ENCODE measurements around the gene EML6. TPM values are rescaled to one million over a fixed set of nuclear protein-coding genes. Genes with fewer than 3 reads are reported as not detected.
A peak's percentile ranks its signal among the peaks of the same experiment; 100 is the strongest.

Gene EML6
- total and polyA plus RNA-seq, 2 of the 8 experiments (the other 6 are each of a cell fraction or from before 2014, with no cell fraction given): 1.2 to 1.6 TPM

GRCh38 chr2:54818226-54818625, 94.8 kb downstream of the EML6 start:
- H3K4me3 ChIP-seq (ENCODE audit: extremely low read depth in 1 of 4, insufficient read depth in 2 of 4, low read depth in 3 of 4, low read length in 4 of 4): no peak overlapping the region
- H3K56ac ChIP-seq (replicated peaks; ENCODE audit: insufficient read length, low read depth, low read length): no peak overlapping the region
- no peak overlapping the region for H3K23ac ChIP-seq (ENCODE audit: insufficient read length)
- no peak overlapping the region for H4K5ac ChIP-seq (ENCODE audit: insufficient read length, low read depth, low read length)
- H2BK12ac ChIP-seq (ENCODE audit: low read depth, low read length): no peak overlapping the region
- CTCF ChIA-PET (ENCODE audit: partially characterized antibody): interaction anchor here (0.6 kb wide), 1 partner anchor 350 kb away, joined by 8 read pairs; no protein-coding TSS in a partner anchor
- DNase-seq (ENCODE audit: low read depth in 1 of 2, low spot score in 2 of 2): no peak
- H2BK5ac ChIP-seq (ENCODE audit: low read depth, low read length): no peak overlapping the region
- H3K9me3 ChIP-seq (ENCODE audit: insufficient read depth in 2 of 2, low read depth in 1 of 2, low read length in 1 of 2): no peaks in the 10 kb centered on the region
- H3K14ac ChIP-seq (ENCODE audit: insufficient read length): no peak overlapping the region
- no peaks in the 10 kb centered on the region; a peak in 1 of 7 replicates for H3K4me1 ChIP-seq (replicated peaks in 1 of 4; ENCODE audit: control insufficient read depth in 3 of 4, insufficient read depth in 4 of 4, low read length in 3 of 4)
- no peak overlapping the region for H3K27ac ChIP-seq (ENCODE audit: low read depth, low read length)
- H2BK15ac ChIP-seq (ENCODE audit: low read length): no peak overlapping the region
- no peaks in the 10 kb centered on the region for H3K27me3 ChIP-seq (replicated peaks in 1 of 4; ENCODE audit: control insufficient read depth in 3 of 4, extremely low read depth in 1 of 4, insufficient read depth in 3 of 4, low read length in 3 of 4)
- H3K9ac ChIP-seq (replicated peaks in 1 of 4; ENCODE audit: extremely low read depth in 1 of 4, low read depth in 3 of 4, low read length in 3 of 4): no peak overlapping the region
- H2AFZ ChIP-seq (ENCODE audit: low read length): no peak overlapping the region
- no peak overlapping the region for H2BK120ac ChIP-seq (replicated peaks; ENCODE audit: low read depth, low read length)
- no peak overlapping the region for H2BK20ac ChIP-seq (ENCODE audit: low read length)
- no peaks in the 10 kb centered on the region for H3K79me1 ChIP-seq (ENCODE audit: low read depth, low read length)
- no peaks in the 10 kb centered on the region for H3K79me2 ChIP-seq (ENCODE audit: control insufficient read depth in 1 of 2, insufficient read depth in 2 of 2, low read length in 2 of 2)
- H4K91ac ChIP-seq (replicated peaks; ENCODE audit: insufficient read length, low read length): no peak overlapping the region
- H2AK5ac ChIP-seq (ENCODE audit: low read depth, low read length): no peak overlapping the region
- no peak overlapping the region for H3K18ac ChIP-seq (ENCODE audit: extremely low read depth, low read length)
- no peak for TF ChIP-seq SIRT6 (IDR thresholded peaks at IDR 0.05; ENCODE audit: low read length)
- no peak for TF ChIP-seq GABPA (IDR thresholded peaks at IDR 0.05; ENCODE audit: borderline replicate concordance, insufficient read depth, low read length)
- no peak for TF ChIP-seq EGR1 (IDR thresholded peaks at IDR 0.05; ENCODE audit: borderline replicate concordance, low read depth, low read length)
- TF ChIP-seq SRF (IDR thresholded peaks at IDR 0.05; ENCODE audit: low read depth, low read length): peak; percentile 54; the same call in 1 of the 2 replicates
- TF ChIP-seq ATF3 (IDR thresholded peaks at IDR 0.05; ENCODE audit: insufficient read depth, low read depth, low read length): no peak
- TF ChIP-seq ATF2 (IDR thresholded peaks at IDR 0.05; ENCODE audit: low read length): no peak
- WGBS, 2 experiments (ENCODE audit: extremely low coverage in 1 of 2, insufficient coverage in 1 of 2, insufficient read length in 1 of 2, insufficient replicate concordance in 2 of 2, low coverage in 1 of 2, low lambda C conversion rate in 2 of 2, missing lambda C conversion rate in 1 of 2): 95% methylated on average over 2 of the region's 2 CpGs; no CpG with 5 or more reads in 1 of the 2 experiments
- no peaks in the 10 kb centered on the region for H3K23me2 ChIP-seq (ENCODE audit: low read depth, low read length)
- no peak overlapping the region for H4K8ac ChIP-seq (ENCODE audit: extremely low read depth, insufficient read depth, low read length)
- POLR2A ChIA-PET (ENCODE audit: partially characterized antibody): no interaction called here
- H4K20me1 ChIP-seq (replicated peaks in 1 of 2; ENCODE audit: control insufficient read depth in 1 of 2, insufficient read depth in 2 of 2, low read length in 2 of 2): no peaks in the 10 kb centered on the region
- no peak overlapping the region for H3K4ac ChIP-seq (replicated peaks; ENCODE audit: insufficient read length, low read depth, low read length)
- H3K36me3 ChIP-seq (ENCODE audit: control insufficient read depth in 2 of 4, insufficient read depth in 4 of 4, low read length in 3 of 4): no peaks in the 10 kb centered on the region
- no peak overlapping the region for H3K4me2 ChIP-seq (ENCODE audit: insufficient read depth in 1 of 2, low read depth in 2 of 2, low read length in 2 of 2)
- FAIRE-seq: no peak
